Right lobe of liver (tissue), 4 donors: ENCODE results near the gene LHX6.

ENCODE experiments used
- POLR2A ChIP-seq: fragments of 450-650 bp; IDR thresholded peaks from one replicate; pipeline ENCODE4 v1.6.1; 2017; ENCODE audit warnings: antibody characterized with exemption, mild to moderate bottlenecking
- TF ChIP-seq, protein P1 (sequence below), 4 donors: fragments of 200-600 bp in 3 of 4; fragments of 450-650 bp in 1 of 4; IDR thresholded peaks; one replicate each; pipeline versions ENCODE4 v1.5.1 to v1.8.0; 2016 to 2022; ENCODE audit warnings: antibody characterized with exemption in 4 of 4, mild to moderate bottlenecking in 2 of 4
- donor health status: DM: no; HTN: no; CAD: no.
- donor health status: DM: no; HTN: no; CAD: no.
- donor health status: DM: no; HTN: yes; CAD: no.

DNA sequence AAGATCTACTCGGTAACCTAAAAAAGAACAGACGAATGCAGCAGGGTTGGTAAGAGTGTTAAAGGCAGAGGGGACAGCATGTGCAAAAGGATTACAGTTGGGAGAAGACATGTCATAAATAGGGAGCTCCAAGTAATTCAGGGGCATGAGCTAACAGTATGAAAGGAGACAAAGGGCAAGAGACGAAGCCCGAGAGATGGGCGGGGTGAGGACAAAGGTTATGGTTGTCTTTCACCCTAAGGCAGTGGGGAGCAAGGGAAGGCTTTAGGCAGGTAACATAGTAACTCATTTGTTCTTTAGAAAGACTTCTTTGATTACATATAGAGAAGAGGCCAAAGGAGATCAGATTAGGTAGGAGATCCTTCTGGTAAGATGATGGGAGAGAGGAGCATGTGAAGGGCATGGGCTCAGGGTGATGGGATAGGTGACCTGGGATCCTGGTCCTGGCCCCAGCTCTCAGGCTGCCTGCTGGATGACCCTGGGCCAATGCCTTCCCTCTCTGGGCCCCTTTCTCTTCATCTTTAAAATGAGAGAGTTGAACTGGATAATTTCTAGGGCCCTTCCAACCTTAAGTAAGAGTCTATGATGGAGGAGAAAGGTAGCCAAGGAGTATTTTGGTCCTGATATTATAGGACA, 49.6 kb downstream of the LHX6 start:
- TF ChIP-seq, protein P1, sequence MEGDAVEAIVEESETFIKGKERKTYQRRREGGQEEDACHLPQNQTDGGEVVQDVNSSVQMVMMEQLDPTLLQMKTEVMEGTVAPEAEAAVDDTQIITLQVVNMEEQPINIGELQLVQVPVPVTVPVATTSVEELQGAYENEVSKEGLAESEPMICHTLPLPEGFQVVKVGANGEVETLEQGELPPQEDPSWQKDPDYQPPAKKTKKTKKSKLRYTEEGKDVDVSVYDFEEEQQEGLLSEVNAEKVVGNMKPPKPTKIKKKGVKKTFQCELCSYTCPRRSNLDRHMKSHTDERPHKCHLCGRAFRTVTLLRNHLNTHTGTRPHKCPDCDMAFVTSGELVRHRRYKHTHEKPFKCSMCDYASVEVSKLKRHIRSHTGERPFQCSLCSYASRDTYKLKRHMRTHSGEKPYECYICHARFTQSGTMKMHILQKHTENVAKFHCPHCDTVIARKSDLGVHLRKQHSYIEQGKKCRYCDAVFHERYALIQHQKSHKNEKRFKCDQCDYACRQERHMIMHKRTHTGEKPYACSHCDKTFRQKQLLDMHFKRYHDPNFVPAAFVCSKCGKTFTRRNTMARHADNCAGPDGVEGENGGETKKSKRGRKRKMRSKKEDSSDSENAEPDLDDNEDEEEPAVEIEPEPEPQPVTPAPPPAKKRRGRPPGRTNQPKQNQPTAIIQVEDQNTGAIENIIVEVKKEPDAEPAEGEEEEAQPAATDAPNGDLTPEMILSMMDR (IDR thresholded peaks at IDR 0.05) = no peak
- no peak for TF ChIP-seq POLR2A
